NCI-H1694 (cell line): ENCODE results near the gene UVRAG.

Experiments
- DNase-seq: peaks from one replicate; lab custom pipeline; 2025; lab: John Stamatoyannopoulos, UW

Gene UVRAG

GRCh38 chr11:75809991-75810390 is 5.0 kb upstream of the UVRAG start:
- DNase-seq: no peak

GRCh38 chr11:75810637-75811390 is 4.2 kb upstream of the UVRAG start:
- DNase-seq: no peak

GRCh38 chr11:75811485-75811884 is 3.5 kb upstream of the UVRAG start:
- DNase-seq: no peak

GRCh38 chr11:75812542-75813040 is 2.4 kb upstream of the UVRAG start:
- no peak for DNase-seq

GRCh38 chr11:75813124-75813523 is 1.9 kb upstream of the UVRAG start:
- DNase-seq: no peak

GRCh38 chr11:75813622-75814039 is 1.4 kb upstream of the UVRAG start:
- DNase-seq: no peak

GRCh38 chr11:75814363-75814676 is 690 bp upstream of the UVRAG start:
- no peak for DNase-seq

GRCh38 chr11:75815345-75816168 is 547 bp downstream of the UVRAG start:
- DNase-seq: no peak

- no peak for DNase-seq
Observed at GRCh38 chr11:75816561-75817239, 1.7 kb downstream of the UVRAG start.

- no peak for DNase-seq
Observed at GRCh38 chr11:75820645-75821044, 5.6 kb downstream of the UVRAG start.

- DNase-seq: no peak
Observed at GRCh38 chr11:75821202-75821601, 6.2 kb downstream of the UVRAG start.

GRCh38 chr11:75822541-75822940 is 7.5 kb downstream of the UVRAG start:
- DNase-seq: no peak

- DNase-seq: no peak
Observed at GRCh38 chr11:75823415-75823814, 8.4 kb downstream of the UVRAG start.

GRCh38 chr11:75823946-75824345 is 8.9 kb downstream of the UVRAG start:
- no peak for DNase-seq

- no peak for DNase-seq
Observed at GRCh38 chr11:75826461-75827230, 11.6 kb downstream of the UVRAG start.

GRCh38 chr11:75827562-75827961 is 12.6 kb downstream of the UVRAG start:
- no peak for DNase-seq

GRCh38 chr11:75831915-75832502 is 17.0 kb downstream of the UVRAG start:
- no peak for DNase-seq

- DNase-seq: no peak
Observed at GRCh38 chr11:75834728-75835127, 19.7 kb downstream of the UVRAG start.

GRCh38 chr11:75836417-75836816 is 21.4 kb downstream of the UVRAG start:
- DNase-seq: no peak

- no peak for DNase-seq
Observed at GRCh38 chr11:75839851-75840250, 24.8 kb downstream of the UVRAG start.

GRCh38 chr11:75840522-75840921 is 25.5 kb downstream of the UVRAG start:
- DNase-seq: no peak

- no peak for DNase-seq
Observed at GRCh38 chr11:75841739-75842138, 26.7 kb downstream of the UVRAG start.
